HG02642 (cell line): Measurements from ENCODE around the gene SSC5D.

Source experiments
- ATAC-seq: cut with Tn5 transposase; IDR thresholded peaks from one replicate; pipeline ENCODE4 v1.9.1; 2021; ENCODE audit warnings: mild to moderate bottlenecking; ENCODE audit not compliant: unreplicated experiment, poor library complexity

The SSC5D gene

GRCh38 chr19:55453511-55454260 lies 34.5 kb upstream of the SSC5D start:
- no peak for ATAC-seq

- ATAC-seq, result no peak
Measured at GRCh38 chr19:55454787-55455243, 33.4 kb upstream of the SSC5D start.

- no peak for ATAC-seq
Measured at GRCh38 chr19:55455576-55456235, 32.5 kb upstream of the SSC5D start.

- ATAC-seq, result no peak
Measured at GRCh38 chr19:55456347-55456746, 31.9 kb upstream of the SSC5D start.

GRCh38 chr19:55457683-55458457 lies 30.4 kb upstream of the SSC5D start:
- ATAC-seq, result no peak

GRCh38 chr19:55459551-55459949 lies 28.7 kb upstream of the SSC5D start:
- ATAC-seq, result no peak

- no peak for ATAC-seq
Measured at GRCh38 chr19:55459950-55460657, 28.1 kb upstream of the SSC5D start.

GRCh38 chr19:55460670-55461258 lies 27.5 kb upstream of the SSC5D start:
- ATAC-seq, result no peak

- peak; percentile 95 for ATAC-seq
Measured at GRCh38 chr19:55461259-55461973, 26.8 kb upstream of the SSC5D start, which contains the start of gene ISOC2. Gene ISOC2, minus strand, starts transcription at chr19:55461642. Its CDS starts 5,156 bp downstream, at chr19:55456486.

GRCh38 chr19:55461974-55462626 lies 26.1 kb upstream of the SSC5D start:
- ATAC-seq, result no peak

- no peak for ATAC-seq
Measured at GRCh38 chr19:55462722-55463121, 25.5 kb upstream of the SSC5D start.

GRCh38 chr19:55463583-55464031 lies 24.6 kb upstream of the SSC5D start:
- no peak for ATAC-seq

GRCh38 chr19:55464039-55464661 lies 24.1 kb upstream of the SSC5D start:
- ATAC-seq, result no peak

- ATAC-seq, result no peak
Measured at GRCh38 chr19:55464662-55465054, 23.6 kb upstream of the SSC5D start, which contains the start of gene C19orf85. Gene C19orf85, minus strand, starts transcription at chr19:55464751. Its CDS starts 197 bp downstream, at chr19:55464554.

- ATAC-seq, result no peak
Measured at GRCh38 chr19:55465460-55466240, 22.6 kb upstream of the SSC5D start.

- no peak for ATAC-seq
Measured at GRCh38 chr19:55466241-55466614, 22.0 kb upstream of the SSC5D start.

GRCh38 chr19:55467236-55468053 lies 20.8 kb upstream of the SSC5D start:
- peak; percentile 72 for ATAC-seq
